Stimulated activated naive CD8-positive, alpha-beta T cell treated with anti-CD3 and anti-CD28 coated beads, Interleukin-15, amount 100 ng/mL, for 72 hours (primary cell): ENCODE results near the gene ZNF749.
"Not testable (repeated sequence)": the region's sequence is repeated elsewhere in the genome, so short reads cannot be mapped to it uniquely, and the experiment has no call there.

Experiments used
- ATAC-seq: fragments of 150-1000 bp; cut with Tn5 transposase; 2 replicates; pipeline ENCODE4 v1.10.0; 2021; ENCODE audit warnings: mild to moderate bottlenecking, moderate library complexity
- DNase-seq, 2 donors: peaks; one replicate each; pipeline ENCODE4 v3.0.0; 2021 to 2022
- H3K27ac Mint-ChIP-seq, 2 donors: one replicate each; pipeline ENCODE4 v1.8.0; 2022; ENCODE audit warnings: mild to moderate bottlenecking in 2 of 2, mixed read lengths in 2 of 2, moderate library complexity in 2 of 2
- H3K27me3 Mint-ChIP-seq: one replicate; pipeline ENCODE4 v1.8.0; 2022; ENCODE audit warnings: mixed read lengths
- H3K4me1 Mint-ChIP-seq: one replicate; pipeline ENCODE4 v1.8.0; 2022; ENCODE audit warnings: mild to moderate bottlenecking, mixed read lengths
- H3K4me3 Mint-ChIP-seq, 2 donors: one replicate each; pipeline ENCODE4 v1.8.0; 2022; ENCODE audit warnings: mild to moderate bottlenecking in 2 of 2, mixed read lengths in 2 of 2, moderate library complexity in 1 of 2
- H3K9me3 Mint-ChIP-seq, 2 donors: one replicate each; pipeline ENCODE4 v1.8.0; 2022; ENCODE audit warnings: mixed read lengths in 2 of 2

ZNF749 gene

DNA sequence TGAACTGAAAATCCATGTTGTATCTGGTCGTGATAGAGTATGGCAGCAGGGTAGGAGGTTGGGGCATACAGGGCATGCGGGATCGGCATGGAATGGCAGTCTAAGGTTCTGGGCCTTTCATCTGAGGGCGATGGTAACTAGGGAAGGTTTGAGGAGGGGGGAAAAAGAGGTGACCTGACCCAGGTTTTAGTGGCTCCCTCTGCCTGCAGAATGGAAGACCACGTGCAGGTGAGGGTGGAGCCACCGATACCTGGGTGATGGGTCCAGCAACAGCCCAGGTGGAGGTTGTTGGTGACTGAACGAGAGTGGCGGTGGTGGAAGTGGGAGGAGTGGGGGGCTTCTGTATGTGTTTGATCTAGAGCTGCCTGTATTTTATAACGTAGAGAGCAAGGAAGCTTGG is 3.8 kb downstream of the ZNF749 start:
- ATAC-seq (no peak), DNase-seq (no peak)
- Mint-ChIP-seq H3K9me3 (peaks cover 45 to 63% of the 10 kb centered on the region in 2 donors), H3K27ac (peak overlapping the region; percentile 51 to 87), H3K4me3 (no peak overlapping the region), H3K27me3 (no peaks in the 10 kb centered on the region), H3K4me1 (peaks cover 25% of the 10 kb centered on the region)

DNA sequence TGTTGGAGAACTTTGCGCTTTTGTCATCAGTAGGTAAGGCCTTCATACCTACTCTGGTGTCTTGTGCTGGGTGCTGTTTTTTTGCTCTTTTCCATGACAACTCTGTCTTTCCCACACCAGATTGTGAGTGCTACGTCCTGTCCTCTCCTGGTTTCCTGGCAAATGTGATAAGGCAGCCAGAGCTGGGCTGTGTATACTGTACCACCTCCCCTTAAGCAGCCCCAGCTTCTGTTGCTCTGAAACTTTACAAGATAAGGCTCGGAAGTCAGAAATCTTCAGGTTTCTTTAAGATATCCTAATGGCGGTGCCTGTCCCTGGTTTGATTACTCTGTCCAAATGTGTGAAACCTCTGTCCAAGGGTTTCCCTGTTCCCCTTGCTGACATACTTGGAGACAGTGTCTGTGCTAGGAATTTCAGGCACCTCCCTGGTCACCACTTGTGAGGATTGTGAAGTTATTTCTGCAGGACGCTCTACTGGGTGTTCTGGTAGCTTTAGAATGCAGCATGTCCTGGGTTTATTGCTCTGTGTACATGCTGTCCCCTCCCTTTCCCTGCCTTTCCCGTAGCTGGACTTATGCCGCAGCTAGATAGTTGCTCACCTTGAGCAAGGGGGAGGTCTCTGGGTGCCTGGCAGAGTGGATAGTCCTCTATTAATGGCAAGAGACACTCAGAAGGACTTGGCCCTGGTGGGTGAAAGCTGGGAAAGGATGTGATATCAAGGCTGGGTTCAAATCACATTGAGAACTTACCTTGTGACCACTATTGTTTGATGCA is 7.0 kb downstream of the ZNF749 start:
- ATAC-seq = no peak
- Mint-ChIP-seq H3K4me1 (no peaks in the 10 kb centered on the region), H3K9me3 (peaks cover 47 to 72% of the 10 kb centered on the region in 2 donors), H3K4me3 (no peak overlapping the region), H3K27me3 (no peaks in the 10 kb centered on the region), H3K27ac (peak overlapping the region in 1 of 2 donors; percentile 29)
- no peak for DNase-seq

DNA sequence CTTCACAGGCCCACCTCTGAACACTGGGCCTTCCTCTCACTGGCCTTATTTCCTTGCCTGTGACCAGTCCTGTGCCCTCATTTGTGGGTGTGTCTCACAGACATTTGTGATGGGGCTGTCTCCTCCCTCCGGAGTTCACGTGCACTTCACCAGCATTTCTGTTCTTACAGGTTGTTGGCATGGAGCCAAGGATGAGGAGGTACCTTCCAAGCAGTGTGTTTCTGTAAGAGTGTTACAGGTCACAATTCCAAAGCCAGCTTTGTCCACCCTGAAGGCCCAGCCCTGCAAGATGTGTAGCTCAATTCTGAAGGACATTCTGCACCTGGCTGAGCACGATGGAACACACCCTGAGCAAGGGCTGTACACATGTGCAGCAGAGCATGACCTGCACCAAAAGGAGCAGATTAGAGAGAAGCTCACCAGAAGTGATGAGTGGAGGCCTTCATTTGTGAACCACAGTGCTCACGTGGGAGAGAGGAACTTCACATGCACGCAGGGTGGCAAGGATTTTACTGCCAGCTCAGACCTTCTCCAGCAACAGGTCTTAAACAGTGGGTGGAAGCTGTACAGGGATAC is 8.1 kb downstream of the ZNF749 start:
- no peaks in the 10 kb centered on the region for H3K27me3 Mint-ChIP-seq
- H3K4me3 Mint-ChIP-seq = no peak overlapping the region
- H3K9me3 Mint-ChIP-seq = peaks cover 47 to 72% of the 10 kb centered on the region in 2 donors
- ATAC-seq = no peak
- no peak overlapping the region for H3K27ac Mint-ChIP-seq
- H3K4me1 Mint-ChIP-seq = no peaks in the 10 kb centered on the region
- no peak for DNase-seq

DNA sequence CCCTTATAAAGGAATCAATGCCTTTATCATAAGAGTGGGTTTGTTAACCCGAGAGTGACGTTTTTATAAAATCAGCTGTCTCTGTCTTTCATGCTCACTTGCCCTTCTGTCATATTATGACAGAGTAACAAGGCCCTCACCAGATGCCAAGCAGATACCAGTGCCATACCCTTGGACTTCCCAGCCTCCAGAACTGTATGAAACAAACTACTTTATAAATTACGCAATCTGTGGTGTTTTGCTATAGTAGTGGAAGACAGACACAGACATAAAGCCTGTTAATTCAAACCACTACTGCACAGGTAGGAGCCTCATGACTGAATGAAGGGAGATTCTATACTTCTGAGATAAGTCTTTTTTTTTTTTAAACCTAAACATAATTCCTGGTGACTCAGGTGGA is 17.2 kb downstream of the ZNF749 start:
- no peak for ATAC-seq
- peaks cover 13 to 42% of the 10 kb centered on the region in 2 donors for H3K9me3 Mint-ChIP-seq
- H3K4me1 Mint-ChIP-seq = no peaks in the 10 kb centered on the region
- H3K4me3 Mint-ChIP-seq = no peak overlapping the region
- DNase-seq = no peak
- no peak overlapping the region for H3K27ac Mint-ChIP-seq
- H3K27me3 Mint-ChIP-seq = no peaks in the 10 kb centered on the region

DNA sequence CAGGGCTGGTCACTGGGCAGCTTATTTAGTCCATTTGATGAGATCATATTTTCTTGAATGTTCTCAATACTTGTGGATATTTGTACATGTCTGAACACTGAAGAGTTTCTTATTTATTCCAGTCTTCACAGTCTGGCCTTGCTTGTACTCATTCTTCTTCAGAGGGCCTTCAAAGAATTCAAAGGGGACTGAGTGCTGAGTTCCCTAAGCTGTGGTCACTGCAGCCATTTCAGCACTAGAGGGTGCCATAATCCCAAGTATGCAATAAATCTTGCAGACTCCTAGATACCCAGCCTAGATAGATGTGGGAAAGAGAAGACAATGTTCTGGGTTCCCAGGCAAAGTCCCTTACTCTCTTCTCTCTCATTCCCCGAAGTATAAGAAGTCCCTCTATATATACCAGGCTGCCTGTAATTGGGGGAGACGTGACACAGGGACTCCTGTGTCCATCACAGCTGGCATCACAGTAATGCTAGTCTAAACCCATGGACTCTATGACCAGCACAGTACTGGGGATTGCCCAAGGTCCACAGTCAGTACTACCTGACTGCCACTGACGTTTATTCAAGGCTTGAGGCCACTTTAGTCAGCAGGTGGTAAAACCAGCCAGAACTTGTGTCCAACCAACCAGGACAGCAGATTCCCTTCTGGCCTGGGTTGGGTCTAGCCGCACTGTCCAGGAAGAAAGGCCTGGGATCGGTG is 30.7 kb downstream of the ZNF749 start:
- Mint-ChIP-seq H3K4me3 (no peak overlapping the region), H3K9me3 (peaks cover 45 to 54% of the 10 kb centered on the region in 2 donors), H3K27me3 (no peaks in the 10 kb centered on the region), H3K4me1 (no peaks in the 10 kb centered on the region), H3K27ac (no peak overlapping the region)
- DNase-seq (peak; percentile 21 to 39), ATAC-seq (peak; percentile 71)

DNA sequence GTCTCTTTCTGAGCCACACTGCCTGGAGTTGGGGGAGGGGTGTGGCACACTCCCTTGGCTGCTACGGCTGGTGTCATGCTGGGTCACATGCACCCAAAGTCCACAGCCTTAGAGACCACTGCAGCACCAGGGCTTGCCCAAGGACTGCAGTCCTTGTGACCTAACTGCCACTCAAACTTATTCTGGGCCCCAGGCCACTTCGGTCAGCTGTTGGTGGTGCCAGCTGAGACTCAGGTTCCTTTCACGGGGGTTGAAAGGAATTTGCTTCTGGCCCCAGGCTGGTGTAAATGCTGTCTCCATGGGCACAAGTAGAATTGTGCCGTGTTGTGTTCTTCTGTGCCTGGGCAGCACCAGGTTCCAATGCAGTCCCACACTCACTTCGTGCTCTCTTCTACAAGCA is 31.4 kb downstream of the ZNF749 start:
- Mint-ChIP-seq H3K9me3 (peaks cover 51 to 57% of the 10 kb centered on the region in 2 donors), H3K4me3 (no peak overlapping the region), H3K4me1 (no peaks in the 10 kb centered on the region), H3K27ac (no peak overlapping the region), H3K27me3 (no peaks in the 10 kb centered on the region)
- ATAC-seq (no peak), DNase-seq (no peak)

DNA sequence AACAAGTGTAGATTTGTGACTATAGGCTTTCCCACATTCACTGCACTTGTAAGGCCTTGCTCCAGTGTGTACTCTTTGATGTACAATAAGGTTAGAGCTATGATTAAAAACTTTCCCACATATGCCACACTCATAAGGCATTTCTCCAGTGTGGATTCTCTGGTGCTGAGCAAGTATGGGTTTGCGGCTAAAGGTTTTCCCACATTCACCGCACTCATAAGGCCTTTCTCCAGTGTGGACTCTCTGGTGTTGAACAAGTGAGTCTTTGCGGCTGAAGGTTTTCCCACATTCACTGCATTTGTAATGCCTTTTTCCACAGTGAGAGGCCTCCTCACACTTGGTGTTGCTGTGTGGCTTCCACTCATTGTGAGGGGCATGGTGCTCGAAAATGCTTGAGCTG is 38.5 kb downstream of the ZNF749 start:
- H3K9me3 Mint-ChIP-seq = peaks cover 59 to 66% of the 10 kb centered on the region in 2 donors
- H3K4me1 Mint-ChIP-seq = peaks cover 17% of the 10 kb centered on the region
- no peak overlapping the region for H3K27ac Mint-ChIP-seq
- DNase-seq = no peak
- ATAC-seq = no peak
- no peak overlapping the region for H3K4me3 Mint-ChIP-seq
- H3K27me3 Mint-ChIP-seq = no peaks in the 10 kb centered on the region

DNA sequence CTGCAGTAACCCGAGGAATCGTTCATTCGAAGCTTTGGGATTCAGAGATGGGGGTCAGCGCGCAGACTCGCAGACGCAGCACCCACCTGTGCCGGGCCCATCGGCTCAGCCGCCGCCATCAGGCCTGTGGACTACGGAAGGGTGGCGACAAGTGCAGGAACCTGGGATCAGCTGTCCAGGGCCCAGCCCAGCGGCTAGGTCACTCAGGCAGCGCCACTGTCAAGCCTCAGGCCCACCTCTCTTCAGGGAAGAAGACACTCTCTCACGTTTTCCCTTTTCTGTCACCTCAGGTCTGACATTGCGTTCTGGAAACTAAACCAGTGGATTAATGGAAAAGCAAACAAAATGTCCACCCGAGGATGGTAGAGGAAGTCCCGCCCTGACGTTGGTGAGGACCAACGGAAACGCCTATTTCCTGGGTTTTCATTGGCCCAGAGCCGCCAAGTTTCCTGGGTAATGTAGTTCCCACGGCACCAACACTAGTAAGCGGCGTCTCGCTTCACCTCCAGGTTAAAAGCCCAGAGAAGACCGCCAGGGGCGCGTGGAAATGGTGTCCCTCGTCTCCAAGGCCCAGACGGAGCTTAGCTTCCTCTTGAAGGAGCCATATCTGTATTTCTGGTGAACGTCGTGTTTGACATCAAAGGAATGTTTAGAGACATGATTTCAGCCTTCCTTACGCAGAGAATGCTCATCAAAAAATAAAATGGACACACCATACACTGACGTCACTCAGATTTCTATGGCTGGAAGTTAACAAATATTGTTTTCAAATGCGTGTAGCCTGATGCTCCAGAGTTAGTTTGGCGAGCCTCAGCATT is 42.3 kb downstream of the ZNF749 start, which contains the start of gene ZNF772:
Gene ZNF772 (minus strand): TSS at position 376 of the 818 bp plus-strand sequence. CDS start 257 bp downstream, at position 119.
- peak within 1 kb of the TSS; percentile 95 to 97 for H3K27ac Mint-ChIP-seq

DNA sequence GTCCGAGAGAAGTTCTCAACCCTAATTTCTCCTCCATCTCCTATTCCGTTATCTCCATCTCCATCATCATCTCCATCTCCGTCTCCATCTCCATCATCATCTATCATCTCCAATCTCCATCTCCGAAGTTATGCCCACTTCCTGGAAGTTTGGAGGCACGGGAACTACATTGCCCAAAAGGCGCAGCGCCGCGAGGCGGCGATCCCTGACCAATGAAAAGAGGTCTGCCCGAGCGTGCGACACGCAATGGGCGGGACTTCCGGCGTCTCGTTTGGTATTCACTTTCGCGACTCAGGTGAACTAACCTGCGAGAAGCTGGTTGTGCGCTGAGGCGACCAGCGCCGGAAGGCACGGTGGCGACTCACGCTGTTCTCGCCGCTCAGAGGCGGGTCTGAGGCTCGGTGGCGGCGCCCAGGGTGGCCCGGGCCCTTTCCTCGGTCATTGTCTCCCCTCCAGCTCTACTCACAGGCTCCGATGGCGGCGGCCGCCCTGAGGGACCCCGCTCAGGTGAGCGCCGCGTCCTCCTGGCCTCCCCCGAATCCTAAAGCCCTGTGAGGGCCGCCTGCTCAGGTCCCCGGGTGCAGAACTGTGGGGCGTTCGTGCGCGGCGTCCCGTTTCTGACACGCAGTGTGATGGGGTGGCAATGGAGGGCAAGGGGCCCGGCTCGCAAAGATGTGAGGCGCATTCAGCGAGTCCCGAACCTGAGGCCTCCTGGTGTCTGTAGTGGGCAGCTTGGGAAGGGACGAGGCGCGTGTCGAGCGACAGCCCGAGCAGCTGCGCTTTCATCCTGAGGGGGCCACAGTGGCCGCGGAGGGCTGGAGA is 52.6 kb downstream of the ZNF749 start, which contains the start of gene ZNF419:
Gene ZNF419 (plus strand): TSS at position 274 of the 822 bp plus-strand sequence. CDS start 201 bp downstream, at position 475.
- H3K9me3 Mint-ChIP-seq = peaks cover 44 to 57% of the 10 kb centered on the region in 2 donors
- DNase-seq (peak; percentile 83 to 91), ATAC-seq (peak; percentile 98)
- H3K4me1 Mint-ChIP-seq = peaks cover 16% of the 10 kb centered on the region
- H3K4me3 Mint-ChIP-seq = peak within 1 kb of the TSS; percentile 65 to 86
- peak within 1 kb of the TSS; percentile 7 to 86 for H3K27ac Mint-ChIP-seq
- H3K27me3 Mint-ChIP-seq = not testable (repeated sequence)

More for the DNA sequence above, 42.3 kb downstream of the ZNF749 start, which contains the start of gene ZNF772:
- ATAC-seq (peak; percentile 99), DNase-seq (peak; percentile 83 to 94)
- Mint-ChIP-seq H3K4me1 (peaks cover 17% of the 10 kb centered on the region), H3K4me3 (peak within 1 kb of the TSS; percentile 89 to 97), H3K9me3 (peaks cover 59 to 60% of the 10 kb centered on the region in 2 donors), H3K27me3 (no peaks in the 10 kb centered on the region)

DNA sequence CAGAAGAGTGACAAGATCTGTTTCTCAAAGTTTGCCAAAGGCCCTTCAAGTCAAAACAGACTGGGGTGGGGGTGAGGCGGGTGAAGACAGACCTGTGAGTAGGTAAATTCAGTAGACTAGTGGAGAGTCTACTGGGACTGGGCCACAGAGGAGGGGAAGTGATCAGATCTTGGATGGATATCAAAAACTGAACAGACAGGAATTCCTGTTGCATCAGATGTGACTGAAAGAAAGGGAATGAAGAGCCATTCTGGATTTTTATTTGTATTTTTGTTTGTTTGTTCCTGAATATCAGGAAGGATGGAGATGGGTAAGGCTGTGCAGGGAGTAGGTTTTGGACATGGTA is 53.1 kb downstream of the ZNF749 start:
- H3K27me3 Mint-ChIP-seq, H3K27ac Mint-ChIP-seq: not testable (repeated sequence)
- ATAC-seq = peak; percentile 4

More for the DNA sequence above, 53.1 kb downstream of the ZNF749 start:
- DNase-seq = not testable (repeated sequence)
- peak overlapping the region; percentile 65 to 86 for H3K4me3 Mint-ChIP-seq
- H3K9me3 Mint-ChIP-seq = peaks cover 49 to 63% of the 10 kb centered on the region in 2 donors
- peaks cover 16% of the 10 kb centered on the region for H3K4me1 Mint-ChIP-seq
